Kidney epithelial cell (primary cell): ENCODE measurements around the gene MCRS1. TPM values are rescaled to one million over a fixed set of nuclear protein-coding genes. Genes with fewer than 3 reads are reported as not detected.
"Not testable (repeated sequence)": the region's sequence is repeated elsewhere in the genome, so short reads cannot be mapped to it uniquely, and the experiment has no call there.

Experiments used
- DNase-seq: peaks from one replicate; pipeline ENCODE4 v3.0.0-alpha.2; 2010; ENCODE audit warnings: low read depth
- H3K27me3 ChIP-seq: 2 replicates; pipeline ENCODE4 v1.6.0; 2011; ENCODE audit warnings: low read length; ENCODE audit not compliant: control insufficient read depth, insufficient read depth
- H3K36me3 ChIP-seq: 2 replicates; pipeline ENCODE4 v1.5.1; 2011; ENCODE audit warnings: low read length; ENCODE audit not compliant: control insufficient read depth, insufficient read depth
- H3K4me3 ChIP-seq: 2 replicates; pipeline ENCODE4 v1.5.1; 2011; ENCODE audit warnings: low read depth, mild to moderate bottlenecking, control low read depth, low read length
- CTCF ChIP-seq: IDR thresholded peaks from 2 replicates; pipeline ENCODE4 v1.5.1; 2011; ENCODE audit warnings: mild to moderate bottlenecking, moderate library complexity, low read length, control low read depth, inconsistent platforms; ENCODE audit not compliant: insufficient read depth, poor library complexity, severe bottlenecking
- total RNA-seq: library from RNA; depleted of rRNA; stranded (reverse); fragments of >200 nt; gene quantifications from 2 replicates; pipeline ENCODE4 v1.2.3, GENCODE V29; 2015

MCRS1 gene
- total RNA-seq, 1 donor from 2014 or later, result 79.7 TPM

DNA sequence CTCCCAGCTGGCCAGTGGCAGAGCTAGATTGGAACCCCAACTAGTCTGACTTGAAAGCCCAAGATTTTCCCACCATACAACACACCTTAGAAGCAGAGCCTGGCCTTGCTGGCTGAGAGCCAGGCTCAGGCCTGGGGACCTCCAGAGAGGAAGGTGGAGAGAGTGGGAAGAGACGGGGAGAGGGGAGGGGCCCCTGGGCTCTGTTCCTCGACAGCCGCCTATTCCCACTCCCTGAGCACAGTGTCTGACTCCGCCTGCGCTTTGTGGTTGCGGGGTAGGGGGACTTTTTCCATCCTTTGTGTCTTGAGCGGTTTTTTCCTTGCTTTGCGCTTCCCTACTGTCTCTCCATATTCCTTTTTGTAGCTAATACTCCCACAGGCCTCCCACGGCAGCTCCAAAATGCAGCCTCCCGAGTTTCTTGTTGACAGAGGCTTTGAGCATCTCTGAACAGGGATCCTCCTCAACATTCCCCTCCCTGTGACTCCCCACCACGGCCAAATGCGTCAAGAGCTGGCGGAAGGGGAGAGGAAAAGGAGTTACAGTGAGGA lies 33.1 kb downstream of the MCRS1 start:
- TF ChIP-seq CTCF, result no peak
- Histone ChIP-seq H3K36me3 (no peaks in the 10 kb centered on the region), H3K4me3 (no peak overlapping the region), H3K27me3 (peaks cover 28% of the 10 kb centered on the region)
- no peak for DNase-seq

GRCh38 chr12:49534122-49534521 lies 33.8 kb downstream of the MCRS1 start:
- not testable (repeated sequence) for H3K36me3 ChIP-seq, H3K4me3 ChIP-seq, DNase-seq
- peaks cover 21% of the 10 kb centered on the region for H3K27me3 ChIP-seq

DNA sequence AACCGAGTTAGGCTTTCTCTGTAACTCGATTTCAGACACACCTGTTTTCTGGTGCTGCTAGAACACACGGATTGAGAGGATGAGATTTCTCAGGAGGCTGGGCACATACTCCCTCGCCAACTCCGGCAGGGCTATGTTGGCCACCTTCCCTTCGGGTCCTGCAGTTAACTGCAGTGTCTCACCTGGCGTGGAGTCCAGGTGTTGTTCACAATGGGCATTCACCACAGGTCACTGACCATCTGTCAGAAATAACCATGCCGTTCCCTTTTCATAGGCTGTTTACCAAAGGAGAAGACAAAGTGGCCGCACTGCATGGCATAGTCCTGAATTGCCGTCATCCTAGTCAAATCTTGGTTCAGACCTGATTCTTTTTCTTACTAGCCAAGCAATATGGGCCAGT lies 34.6 kb downstream of the MCRS1 start:
- H3K36me3 ChIP-seq, result no peaks in the 10 kb centered on the region
- TF ChIP-seq CTCF, result no peak
- DNase-seq, result no peak

DNA sequence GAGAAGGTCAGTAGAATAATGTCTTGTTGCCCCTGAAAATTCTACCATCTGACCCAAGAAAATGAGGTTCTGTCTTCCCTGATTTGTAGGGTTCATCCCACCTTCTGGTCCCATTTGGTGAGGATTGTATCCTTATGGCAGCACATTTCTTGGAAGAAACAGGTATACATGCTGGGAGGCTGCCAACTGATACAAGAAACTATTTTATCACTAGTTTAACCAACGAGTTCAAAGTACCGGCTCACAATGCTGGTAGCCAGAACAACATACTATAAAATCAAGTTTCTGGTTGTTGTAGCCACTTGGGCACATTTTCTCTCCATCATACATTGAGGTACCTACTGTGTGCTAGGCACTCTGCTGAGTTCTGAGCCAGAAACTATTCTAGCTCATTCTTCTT lies 36.2 kb downstream of the MCRS1 start:
- Histone ChIP-seq H3K36me3 (no peaks in the 10 kb centered on the region), H3K27me3 (peaks cover under 1% of the 10 kb centered on the region), H3K4me3 (no peak overlapping the region)
- DNase-seq, result no peak
- no peak for TF ChIP-seq CTCF

More for the DNA sequence above, 34.6 kb downstream of the MCRS1 start:
- no peak overlapping the region for H3K4me3 ChIP-seq
- H3K27me3 ChIP-seq, result peaks cover 15% of the 10 kb centered on the region

DNA sequence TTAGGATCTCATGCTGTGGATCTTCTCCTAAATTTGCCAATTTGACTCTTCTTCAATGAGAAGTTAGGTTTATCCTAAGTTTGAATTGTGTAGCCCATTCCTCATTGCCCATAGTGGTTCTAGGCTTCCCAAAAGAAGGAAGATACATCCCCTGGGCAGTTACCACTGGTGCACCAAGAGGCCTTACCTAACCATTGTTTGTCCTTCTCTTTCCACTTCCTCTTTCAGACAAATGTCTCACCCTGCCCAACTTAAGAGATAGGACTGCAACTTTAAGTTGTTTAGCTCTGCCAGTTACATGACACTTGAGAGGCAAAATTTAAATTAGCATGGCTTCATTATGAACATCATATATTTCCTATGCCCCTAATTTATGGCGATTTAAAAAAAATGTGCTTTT lies 38.5 kb downstream of the MCRS1 start:
- no peak for DNase-seq
- no peaks in the 10 kb centered on the region for H3K27me3 ChIP-seq
- TF ChIP-seq CTCF, result no peak
- H3K36me3 ChIP-seq, result peaks cover 3% of the 10 kb centered on the region
- H3K4me3 ChIP-seq, result no peak overlapping the region

GRCh38 chr12:49527361-49528130 lies 40.4 kb downstream of the MCRS1 start:
- no peak for DNase-seq
- TF ChIP-seq CTCF, result no peak
- Histone ChIP-seq H3K36me3 (peaks cover 3% of the 10 kb centered on the region), H3K4me3 (no peak overlapping the region), H3K27me3 (no peaks in the 10 kb centered on the region)
